B cell (primary cell): Measurements from ENCODE around the gene NBEAL2.

Source experiments
- CTCF ChIP-seq: fragments of 200-600 bp; IDR thresholded peaks from one replicate; pipeline ENCODE4 v1.8.0; 2022; ENCODE audit warnings: antibody characterized with exemption, mild to moderate bottlenecking
- EZH2 ChIP-seq: IDR thresholded peaks from 2 replicates; pipeline ENCODE4 v1.6.1; 2012; ENCODE audit warnings: borderline replicate concordance, low read depth, mild to moderate bottlenecking, moderate library complexity, low read length; ENCODE audit not compliant: insufficient read depth, poor library complexity, severe bottlenecking

DNA sequence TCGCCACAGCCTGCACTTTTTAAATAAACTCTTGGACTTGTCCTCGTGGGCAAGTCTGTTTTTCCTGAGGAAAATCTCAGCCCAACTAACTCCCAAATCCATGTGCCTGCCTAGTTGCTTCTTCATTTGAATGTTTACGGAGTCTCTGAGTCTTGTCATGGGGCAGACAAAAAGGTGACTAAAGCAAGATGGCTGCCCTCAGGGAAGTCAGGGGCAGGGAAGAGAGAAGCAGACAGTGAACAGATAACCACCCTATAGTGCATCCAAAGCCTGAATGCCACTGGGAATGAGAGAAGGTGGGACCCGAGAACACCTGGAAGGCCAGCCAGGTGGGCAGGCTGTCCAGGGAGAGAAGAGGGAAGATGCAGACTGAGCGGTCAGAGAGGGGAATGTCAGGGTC lies 24.3 kb upstream of the NBEAL2 start:
- TF ChIP-seq EZH2 = no peak
- TF ChIP-seq CTCF = no peak
